NCI-H187 (cell line): ENCODE measurements around the gene BATF3.
"Not testable (repeated sequence)": the region's sequence is repeated elsewhere in the genome, so short reads cannot be mapped to it uniquely, and the experiment has no call there.

Experiments used
- DNase-seq, 2 experiments: peaks; one replicate each; lab custom pipeline; 2025; lab: John Stamatoyannopoulos, UW

The BATF3 gene

GRCh38 chr1:212658250-212658649 is 41.4 kb downstream of the BATF3 start:
- DNase-seq = not testable (repeated sequence)

- no peak for DNase-seq
These were observed 42.9 kb downstream of the BATF3 start for GRCh38 chr1:212656730-212657129.

GRCh38 chr1:212655668-212656440 is 43.8 kb downstream of the BATF3 start:
- no peak for DNase-seq

- no peak for DNase-seq
These were observed 47.0 kb downstream of the BATF3 start for GRCh38 chr1:212652609-212653008.

- no peak for DNase-seq
These were observed 47.7 kb downstream of the BATF3 start for GRCh38 chr1:212651977-212652376.

- DNase-seq = no peak
These were observed 48.1 kb downstream of the BATF3 start for GRCh38 chr1:212651521-212651920.

- no peak for DNase-seq
These were observed 49.4 kb downstream of the BATF3 start for GRCh38 chr1:212650228-212650627.

- no peak for DNase-seq
These were observed 50.6 kb downstream of the BATF3 start for GRCh38 chr1:212649020-212649419.

GRCh38 chr1:212648431-212648830 is 51.2 kb downstream of the BATF3 start:
- DNase-seq = no peak

- DNase-seq = no peak
These were observed 52.6 kb downstream of the BATF3 start for GRCh38 chr1:212647004-212647403.

GRCh38 chr1:212646588-212646987 is 53.1 kb downstream of the BATF3 start:
- no peak for DNase-seq

GRCh38 chr1:212645546-212646543 is 53.8 kb downstream of the BATF3 start:
- DNase-seq = no peak

- DNase-seq = no peak
These were observed 54.6 kb downstream of the BATF3 start for GRCh38 chr1:212644866-212645545.

- no peak for DNase-seq
These were observed 55.8 kb downstream of the BATF3 start for GRCh38 chr1:212643877-212644276.

GRCh38 chr1:212641956-212642355 is 57.7 kb downstream of the BATF3 start:
- DNase-seq = no peak

GRCh38 chr1:212640223-212640878 is 59.3 kb downstream of the BATF3 start:
- no peak for DNase-seq

- DNase-seq = not testable (repeated sequence)
These were observed 60.1 kb downstream of the BATF3 start for GRCh38 chr1:212639524-212639923.

- no peak for DNase-seq
These were observed 61.0 kb downstream of the BATF3 start for GRCh38 chr1:212638492-212639151.

- DNase-seq = no peak
These were observed 61.7 kb downstream of the BATF3 start for GRCh38 chr1:212637902-212638301.
